ENCODE data around the gene KANK4. TPM values are rescaled to one million over a fixed set of nuclear protein-coding genes. Genes with fewer than 3 reads are reported as not detected.

KANK4 gene
- total and polyA plus RNA-seq, 2 of the 4 experiments (the other 2 are of a cell fraction): not detected

DNA sequence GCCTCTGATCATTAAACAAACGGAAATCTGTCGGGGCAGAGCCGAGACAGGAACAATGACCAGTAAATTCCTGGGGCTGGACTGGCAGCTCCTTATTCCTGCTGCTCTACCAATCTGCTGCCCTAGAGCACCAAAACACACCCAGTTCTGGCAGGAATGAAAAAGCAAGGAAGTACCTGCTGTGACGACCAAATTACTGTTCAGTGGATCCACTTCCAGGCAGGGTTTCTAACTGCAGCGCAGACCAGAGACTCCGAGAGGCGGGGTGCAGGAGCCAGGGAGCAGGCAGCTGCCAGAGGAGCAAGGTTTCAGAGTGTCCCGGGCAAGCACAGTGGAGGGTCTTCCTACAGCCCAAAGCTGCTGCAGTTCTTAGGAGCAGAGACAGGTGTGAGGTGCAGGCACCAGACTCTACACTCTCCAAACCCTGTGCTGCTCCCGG lies 32.4 kb downstream of the KANK4 start:
- no peak overlapping the region for H3K14ac ChIP-seq (replicated peaks; ENCODE audit: low read depth, low read length)
- H2BK20ac ChIP-seq (ENCODE audit: low read depth, low read length): no peak overlapping the region
- no peak overlapping the region for H3K18ac ChIP-seq (ENCODE audit: low read depth, low read length)
- no peak overlapping the region for H3K9ac ChIP-seq (ENCODE audit: low read depth, low read length)
- BruUV-seq (replicated peaks): no TSS peak
- H2AK5ac ChIP-seq (ENCODE audit: low read depth, low read length): no peak overlapping the region
- no peak overlapping the region for H3K27ac ChIP-seq (ENCODE audit: insufficient read depth, low read length)
- no peak overlapping the region for H3K4me2 ChIP-seq (ENCODE audit: low read depth, low read length)
- H4K5ac ChIP-seq (ENCODE audit: low read depth, low read length): no peak overlapping the region
- H3K56ac ChIP-seq (ENCODE audit: extremely low read depth, insufficient read depth, low read length): no peak overlapping the region
- ChIA-PET CTCF (no interaction called here), POLR2A (ENCODE audit: unreplicated experiment) (no interaction called here)
- H3K27me3 ChIP-seq (ENCODE audit: control insufficient read depth, insufficient read depth, low read length): peaks cover 8% of the 10 kb centered on the region; the same call in 1 of the 2 replicates
- H2AK9ac ChIP-seq (replicated peaks; ENCODE audit: low read depth, low read length, poor library complexity): no peak overlapping the region
- intact Hi-C loops (cut with micrococcal nuclease) (no loop called here), dilution Hi-C loops (cut with HindIII; ENCODE audit: low sequenced_read_pairs, unreplicated experiment) (no loop called here), in situ Hi-C loops (cut with MboI; ENCODE audit: low sequenced_read_pairs) (no loop called here)
- no peak overlapping the region for H3K4ac ChIP-seq (ENCODE audit: low read depth, low read length)
- no peak overlapping the region for H3K23ac ChIP-seq (ENCODE audit: low read depth, low read length)
- ATAC-seq (ENCODE audit: low read depth) (no peak), DNase-seq (no peak)
- H2BK5ac ChIP-seq (ENCODE audit: low read depth, low read length, poor library complexity, severe bottlenecking): no peak overlapping the region
- no peak overlapping the region for H2AFZ ChIP-seq (replicated peaks; ENCODE audit: low read length, poor library complexity)
- H3K79me1 ChIP-seq (ENCODE audit: low read depth in 1 of 2, low read length in 2 of 2): no peaks in the 10 kb centered on the region
- no peak overlapping the region for H2BK15ac ChIP-seq (ENCODE audit: low read depth, low read length)
- no peak overlapping the region for H3K4me3 ChIP-seq (ENCODE audit: insufficient read depth, low read depth, low read length)
- H4K91ac ChIP-seq (ENCODE audit: insufficient read depth, low read depth, low read length): no peak overlapping the region
- H3K9me1 ChIP-seq (ENCODE audit: insufficient read depth, low read length): no peaks in the 10 kb centered on the region
- no CpG with 5 or more reads among the region's 9 CpGs for WGBS, 2 experiments (ENCODE audit: extremely low coverage in 2 of 2, insufficient read length in 1 of 2)
- H3K4me1 ChIP-seq (ENCODE audit: control insufficient read depth, insufficient read depth, low read length): no peaks in the 10 kb centered on the region
- H4K8ac ChIP-seq (ENCODE audit: low read depth in 2 of 2, low read length in 2 of 2): no peak overlapping the region
- H2BK120ac ChIP-seq (ENCODE audit: low read depth, low read length): no peak overlapping the region
- no peaks in the 10 kb centered on the region for H3K9me3 ChIP-seq (ENCODE audit: control insufficient read depth, insufficient read depth, low read length)
- no peak for TF ChIP-seq MXI1 (IDR thresholded peaks at IDR 0.05; ENCODE audit: borderline replicate concordance, low read depth, low read length)
- H4K20me1 ChIP-seq (ENCODE audit: insufficient read depth, low read length): no peaks in the 10 kb centered on the region
- no peaks in the 10 kb centered on the region for H3K36me3 ChIP-seq (ENCODE audit: control insufficient read depth, insufficient read depth, low read length)

Data from IMR-90 (cell line).